ENCODE measurements around the gene INO80. TPM values are rescaled to one million over a fixed set of nuclear protein-coding genes. Genes with fewer than 3 reads are reported as not detected.
"Not testable (repeated sequence)": the region's sequence is repeated elsewhere in the genome, so short reads cannot be mapped to it uniquely, and the experiment has no call there.

INO80 gene
- polyA plus RNA-seq, 1 experiment, result 5.2 TPM

DNA sequence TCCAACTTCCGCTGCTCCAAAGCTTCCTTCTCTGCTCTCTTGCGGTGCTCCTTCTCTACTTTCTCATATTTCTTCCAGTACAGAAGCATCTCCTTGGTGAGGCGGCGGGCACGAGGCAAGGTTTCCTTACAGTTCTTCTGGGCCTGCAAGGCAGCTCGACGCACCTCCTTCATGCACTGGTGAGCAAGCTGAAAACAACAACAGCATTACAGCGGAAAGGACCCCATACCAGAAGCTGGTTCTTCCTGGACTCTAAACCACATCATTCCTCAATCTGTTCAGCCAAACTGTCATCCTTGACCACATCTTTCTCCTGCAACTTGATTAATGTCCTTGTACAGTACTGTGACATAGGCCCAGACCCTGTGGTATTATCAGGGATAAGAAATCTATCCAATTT is 36.4 kb downstream of the INO80 start:
- CTCF ChIA-PET, result interaction anchor here (1.4 to 1.7 kb wide), 2 partner anchors 35 to 175 kb away, joined by 3 read pairs; no protein-coding TSS in a partner anchor
- TF ChIP-seq, protein P1, sequence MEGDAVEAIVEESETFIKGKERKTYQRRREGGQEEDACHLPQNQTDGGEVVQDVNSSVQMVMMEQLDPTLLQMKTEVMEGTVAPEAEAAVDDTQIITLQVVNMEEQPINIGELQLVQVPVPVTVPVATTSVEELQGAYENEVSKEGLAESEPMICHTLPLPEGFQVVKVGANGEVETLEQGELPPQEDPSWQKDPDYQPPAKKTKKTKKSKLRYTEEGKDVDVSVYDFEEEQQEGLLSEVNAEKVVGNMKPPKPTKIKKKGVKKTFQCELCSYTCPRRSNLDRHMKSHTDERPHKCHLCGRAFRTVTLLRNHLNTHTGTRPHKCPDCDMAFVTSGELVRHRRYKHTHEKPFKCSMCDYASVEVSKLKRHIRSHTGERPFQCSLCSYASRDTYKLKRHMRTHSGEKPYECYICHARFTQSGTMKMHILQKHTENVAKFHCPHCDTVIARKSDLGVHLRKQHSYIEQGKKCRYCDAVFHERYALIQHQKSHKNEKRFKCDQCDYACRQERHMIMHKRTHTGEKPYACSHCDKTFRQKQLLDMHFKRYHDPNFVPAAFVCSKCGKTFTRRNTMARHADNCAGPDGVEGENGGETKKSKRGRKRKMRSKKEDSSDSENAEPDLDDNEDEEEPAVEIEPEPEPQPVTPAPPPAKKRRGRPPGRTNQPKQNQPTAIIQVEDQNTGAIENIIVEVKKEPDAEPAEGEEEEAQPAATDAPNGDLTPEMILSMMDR (IDR thresholded peaks at IDR 0.05; ENCODE audit: insufficient read depth, low read depth, low read length), result no peak

DNA sequence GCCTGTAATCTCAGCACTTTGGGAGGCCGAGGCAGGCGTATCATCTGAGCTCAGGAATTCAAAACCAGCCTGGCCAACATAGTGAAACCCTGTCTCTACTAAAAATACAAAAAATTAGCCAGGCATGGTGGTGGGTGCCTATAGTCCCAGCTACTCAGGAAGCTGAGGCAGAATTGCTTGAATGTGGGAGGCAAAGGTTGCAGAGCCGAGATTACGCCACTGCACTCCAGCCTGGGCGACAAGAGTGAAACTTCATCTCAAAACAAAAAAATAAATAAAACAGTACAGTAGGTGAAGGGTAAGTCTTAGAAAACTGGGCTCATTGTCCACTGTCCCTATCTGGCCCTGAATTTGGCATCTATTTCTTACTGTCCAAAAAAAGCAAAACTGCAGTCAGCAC is 37.2 kb downstream of the INO80 start:
- CTCF ChIA-PET, result interaction anchor here (0.8 to 1.7 kb wide), 2 partner anchors 174 to 221 kb away, joined by 3 read pairs; no protein-coding TSS in a partner anchor
- H3K4me3 ChIP-seq (ENCODE audit: low read depth, low read length); POLR2A ChIA-PET; DNase-seq (ENCODE audit: low read depth); H3K27me3 ChIP-seq (ENCODE audit: control insufficient read depth, insufficient read depth, low read length): not testable (repeated sequence)
- peaks cover 12% of the 10 kb centered on the region for H3K36me3 ChIP-seq (ENCODE audit: control insufficient read depth, insufficient read depth, low read length)

More for the DNA sequence above, 36.4 kb downstream of the INO80 start:
- Histone ChIP-seq H3K36me3 (ENCODE audit: control insufficient read depth, insufficient read depth, low read length) (peaks cover 13% of the 10 kb centered on the region), H3K27me3 (ENCODE audit: control insufficient read depth, insufficient read depth, low read length) (no peaks in the 10 kb centered on the region), H3K4me3 (ENCODE audit: low read depth, low read length) (no peak overlapping the region)
- DNase-seq (ENCODE audit: low read depth), result no peak
- POLR2A ChIA-PET, result no interaction called here

DNA sequence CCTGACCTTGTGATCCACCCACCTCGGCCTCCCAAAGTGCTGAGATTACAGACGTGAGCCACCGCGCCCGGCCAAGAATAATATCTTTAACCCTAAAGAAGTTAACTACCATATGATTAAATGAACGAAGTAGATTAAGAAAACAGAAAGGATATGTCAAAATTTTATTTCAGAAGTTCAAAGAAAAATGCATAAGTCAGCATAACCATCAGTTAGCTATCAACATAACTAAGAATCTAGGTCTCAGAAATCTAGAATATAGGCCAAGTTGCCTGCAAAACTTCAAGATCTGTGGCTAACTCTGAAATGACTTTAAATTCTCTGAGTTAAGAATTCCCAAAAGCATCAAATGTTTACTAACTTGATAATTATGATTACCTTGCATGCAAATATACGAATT is 38.0 kb downstream of the INO80 start:
- TF ChIP-seq, protein P1 (IDR thresholded peaks at IDR 0.05; ENCODE audit: insufficient read depth, low read depth, low read length), result no peak
- Histone ChIP-seq H3K4me3 (ENCODE audit: low read depth, low read length) (no peak overlapping the region), H3K27me3 (ENCODE audit: control insufficient read depth, insufficient read depth, low read length) (no peaks in the 10 kb centered on the region), H3K36me3 (ENCODE audit: control insufficient read depth, insufficient read depth, low read length) (peaks cover 9% of the 10 kb centered on the region)
- CTCF ChIA-PET, result interaction anchor here (0.8 kb wide), 1 partner anchor 220 kb away, joined by 3 read pairs; no protein-coding TSS in a partner anchor
- POLR2A ChIA-PET, result no interaction called here
- no peak for DNase-seq (ENCODE audit: low read depth)

DNA sequence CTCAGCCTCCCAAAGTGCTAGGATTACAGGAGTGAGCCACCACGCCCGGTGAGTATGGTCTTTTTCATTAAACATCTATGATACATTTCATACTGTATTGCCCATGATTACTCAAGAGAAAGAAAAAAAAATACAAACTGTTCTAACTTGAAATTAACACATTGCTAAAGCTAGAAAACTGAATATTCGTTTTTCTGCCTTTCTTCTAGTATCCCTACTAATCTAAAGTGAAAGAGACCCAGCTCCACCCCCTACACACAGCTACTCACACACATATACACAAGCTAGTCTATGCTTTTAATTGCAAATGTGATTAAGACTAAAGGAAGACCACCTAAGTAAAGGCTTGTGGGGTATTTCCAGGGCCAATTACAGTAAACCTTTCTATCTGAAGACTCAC is 43.1 kb downstream of the INO80 start:
- Histone ChIP-seq H3K27me3 (ENCODE audit: control insufficient read depth, insufficient read depth, low read length) (no peaks in the 10 kb centered on the region), H3K4me3 (ENCODE audit: low read depth, low read length) (no peak overlapping the region), H3K36me3 (ENCODE audit: control insufficient read depth, insufficient read depth, low read length) (peaks cover 5% of the 10 kb centered on the region)
- CTCF ChIA-PET, result interaction anchor here (0.9 to 1.9 kb wide), 3 partner anchors 9 to 168 kb away, joined by 4 to 8 read pairs (median 5); no protein-coding TSS in a partner anchor
- TF ChIP-seq, protein P1 (IDR thresholded peaks at IDR 0.05; ENCODE audit: insufficient read depth, low read depth, low read length), result no peak
- DNase-seq (ENCODE audit: low read depth), result no peak
- POLR2A ChIA-PET, result no interaction called here

DNA sequence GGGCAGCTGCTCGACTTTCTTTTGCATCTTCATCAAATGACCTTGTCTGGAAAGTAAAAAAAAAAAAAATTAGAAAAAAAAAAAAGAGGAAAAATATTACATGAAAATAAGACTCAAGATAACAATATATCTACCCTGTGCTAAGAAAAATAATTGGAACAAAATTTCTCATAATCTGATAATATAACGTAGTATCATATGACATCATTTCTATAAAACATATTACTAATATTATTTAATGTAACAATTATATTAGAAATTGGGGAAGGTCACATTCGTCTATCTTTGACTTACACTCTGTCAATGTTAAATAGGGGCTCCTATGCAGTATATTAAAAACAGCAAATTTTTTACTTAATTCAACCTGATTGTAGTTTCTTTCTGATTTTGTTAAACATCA is 44.1 kb downstream of the INO80 start:
- CTCF ChIA-PET, result interaction anchor here (1.7 kb wide), 1 partner anchor 167 kb away, joined by 8 read pairs; no protein-coding TSS in a partner anchor
- POLR2A ChIA-PET, result no interaction called here
- H3K36me3 ChIP-seq (ENCODE audit: control insufficient read depth, insufficient read depth, low read length), result peaks cover 5% of the 10 kb centered on the region
- H3K27me3 ChIP-seq (ENCODE audit: control insufficient read depth, insufficient read depth, low read length), result no peaks in the 10 kb centered on the region
- H3K4me3 ChIP-seq (ENCODE audit: low read depth, low read length), result no peak overlapping the region
- TF ChIP-seq, protein P1 (IDR thresholded peaks at IDR 0.05; ENCODE audit: insufficient read depth, low read depth, low read length), result no peak
- no peak for DNase-seq (ENCODE audit: low read depth)

DNA sequence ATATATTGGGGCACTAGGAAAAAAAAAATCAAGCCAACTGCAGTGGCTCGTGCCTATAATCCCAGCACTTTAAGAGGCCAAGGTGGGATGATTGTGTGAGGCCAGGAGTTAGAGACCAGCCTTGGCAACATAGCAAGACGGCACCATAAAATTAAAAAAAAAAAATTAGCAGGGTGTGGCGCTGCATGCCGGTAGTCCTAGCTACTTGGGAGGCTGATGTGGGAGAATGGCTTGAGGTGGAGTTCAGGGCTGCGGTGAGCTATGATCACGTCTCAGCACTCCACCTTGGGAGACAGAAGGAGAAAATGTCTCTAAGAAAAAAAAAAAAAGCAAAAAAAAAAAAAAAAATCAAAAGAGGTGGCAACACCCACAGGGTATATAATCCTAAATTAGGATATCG is 49.6 kb downstream of the INO80 start:
- DNase-seq (ENCODE audit: low read depth), result no peak
- ChIA-PET CTCF (no interaction called here), POLR2A (no interaction called here)
- no peak overlapping the region for H3K4me3 ChIP-seq (ENCODE audit: low read depth, low read length)
- H3K36me3 ChIP-seq (ENCODE audit: control insufficient read depth, insufficient read depth, low read length), result peaks cover 11% of the 10 kb centered on the region
- TF ChIP-seq, protein P1 (IDR thresholded peaks at IDR 0.05; ENCODE audit: insufficient read depth, low read depth, low read length), result no peak
- H3K27me3 ChIP-seq (ENCODE audit: control insufficient read depth, insufficient read depth, low read length), result no peaks in the 10 kb centered on the region

Data from BJ (cell line).